ENCODE results near the gene FTO.

GRCh38 chr16:53668869-53669268, 35.1 kb upstream of the FTO start:
- TF ChIP-seq, protein P1, sequence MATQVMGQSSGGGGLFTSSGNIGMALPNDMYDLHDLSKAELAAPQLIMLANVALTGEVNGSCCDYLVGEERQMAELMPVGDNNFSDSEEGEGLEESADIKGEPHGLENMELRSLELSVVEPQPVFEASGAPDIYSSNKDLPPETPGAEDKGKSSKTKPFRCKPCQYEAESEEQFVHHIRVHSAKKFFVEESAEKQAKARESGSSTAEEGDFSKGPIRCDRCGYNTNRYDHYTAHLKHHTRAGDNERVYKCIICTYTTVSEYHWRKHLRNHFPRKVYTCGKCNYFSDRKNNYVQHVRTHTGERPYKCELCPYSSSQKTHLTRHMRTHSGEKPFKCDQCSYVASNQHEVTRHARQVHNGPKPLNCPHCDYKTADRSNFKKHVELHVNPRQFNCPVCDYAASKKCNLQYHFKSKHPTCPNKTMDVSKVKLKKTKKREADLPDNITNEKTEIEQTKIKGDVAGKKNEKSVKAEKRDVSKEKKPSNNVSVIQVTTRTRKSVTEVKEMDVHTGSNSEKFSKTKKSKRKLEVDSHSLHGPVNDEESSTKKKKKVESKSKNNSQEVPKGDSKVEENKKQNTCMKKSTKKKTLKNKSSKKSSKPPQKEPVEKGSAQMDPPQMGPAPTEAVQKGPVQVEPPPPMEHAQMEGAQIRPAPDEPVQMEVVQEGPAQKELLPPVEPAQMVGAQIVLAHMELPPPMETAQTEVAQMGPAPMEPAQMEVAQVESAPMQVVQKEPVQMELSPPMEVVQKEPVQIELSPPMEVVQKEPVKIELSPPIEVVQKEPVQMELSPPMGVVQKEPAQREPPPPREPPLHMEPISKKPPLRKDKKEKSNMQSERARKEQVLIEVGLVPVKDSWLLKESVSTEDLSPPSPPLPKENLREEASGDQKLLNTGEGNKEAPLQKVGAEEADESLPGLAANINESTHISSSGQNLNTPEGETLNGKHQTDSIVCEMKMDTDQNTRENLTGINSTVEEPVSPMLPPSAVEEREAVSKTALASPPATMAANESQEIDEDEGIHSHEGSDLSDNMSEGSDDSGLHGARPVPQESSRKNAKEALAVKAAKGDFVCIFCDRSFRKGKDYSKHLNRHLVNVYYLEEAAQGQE (IDR thresholded peaks at IDR 0.05; ENCODE audit: insufficient read depth in 1 of 2, low read depth in 2 of 2, low read length in 2 of 2) = no peak
- no peak for TF ChIP-seq TAF1 (IDR thresholded peaks at IDR 0.05; ENCODE audit: borderline replicate concordance, insufficient read depth, low read length)

Data from PFSK-1 (cell line).